DMS53 (cell line): ENCODE data around the gene GBP6.
"Not testable (repeated sequence)": the region's sequence is repeated elsewhere in the genome, so short reads cannot be mapped to it uniquely, and the experiment has no call there.

Source experiments
- DNase-seq: peaks from one replicate; lab custom pipeline; 2025; lab: John Stamatoyannopoulos, UW

The GBP6 gene

DNA sequence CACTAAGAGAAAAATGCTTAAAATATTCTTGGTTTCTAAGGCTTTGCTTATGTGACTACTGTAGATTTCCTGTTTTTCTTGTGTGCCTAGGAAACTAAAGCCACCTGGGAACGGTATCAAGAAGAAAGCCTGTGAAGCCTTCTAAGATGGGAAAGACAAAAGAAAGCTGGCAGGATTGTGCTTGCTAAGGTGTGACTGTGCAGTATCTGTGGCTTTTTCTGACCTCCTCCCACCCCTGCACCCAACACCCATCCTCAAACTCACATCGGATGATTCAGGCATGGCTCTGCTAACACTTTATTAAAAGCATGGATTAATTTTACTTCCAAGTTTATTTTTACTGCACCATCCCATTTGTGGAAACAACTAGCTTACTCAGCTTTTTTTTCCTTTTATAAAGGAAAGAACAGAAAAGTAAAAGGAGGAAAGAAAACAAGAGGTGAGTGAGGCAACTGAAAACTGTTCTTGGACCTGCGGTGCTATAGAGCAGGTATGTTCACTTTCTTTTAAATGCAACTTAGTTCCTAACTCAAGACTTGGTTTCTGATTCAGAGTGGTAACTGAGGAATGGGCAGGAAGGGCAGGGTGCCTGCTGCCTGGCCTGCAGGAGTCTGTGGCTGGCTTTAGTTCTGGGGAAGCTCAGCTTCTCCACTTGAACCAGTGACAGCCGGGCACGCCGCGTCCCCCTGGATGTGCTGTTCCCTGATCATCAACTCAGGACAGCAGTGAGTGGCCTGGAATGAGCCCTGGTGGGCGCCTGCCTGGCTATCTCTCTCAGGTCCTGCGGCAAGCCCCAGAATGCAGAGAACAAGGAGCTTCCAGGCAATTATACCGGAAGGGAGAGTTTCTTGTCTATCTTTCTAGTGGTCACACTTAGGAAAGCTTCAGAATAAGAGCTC lies at the start of gene GBP6:
Gene GBP6, plus strand, starts transcription at position 422 of the 899 bp plus-strand sequence. CDS start 4,493 bp downstream, outside the sequence.
- no peak for DNase-seq

GRCh38 chr1:89322402-89322801 lies 41.5 kb upstream of the GBP6 start:
- no peak for DNase-seq

DNA sequence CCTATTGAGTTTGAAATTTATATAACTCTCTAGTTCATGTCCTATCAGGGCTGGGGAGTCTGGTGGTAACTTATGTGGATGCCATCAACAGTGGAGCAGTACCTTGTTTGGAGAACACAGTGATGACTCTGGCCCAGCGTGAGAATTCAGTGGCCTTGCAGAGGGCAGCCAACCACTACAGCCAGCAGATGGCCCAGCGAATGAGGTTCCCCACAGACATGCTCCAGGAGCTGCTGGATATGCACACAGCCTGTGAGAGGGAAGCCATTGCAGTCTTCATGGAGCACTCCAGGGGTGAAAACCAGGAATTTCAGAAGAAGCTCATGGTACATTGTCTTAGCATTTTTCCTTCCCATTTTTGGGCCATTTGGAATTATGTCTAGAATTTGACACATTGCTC lies 32.0 kb upstream of the GBP6 start:
- DNase-seq, result peak; percentile 25

DNA sequence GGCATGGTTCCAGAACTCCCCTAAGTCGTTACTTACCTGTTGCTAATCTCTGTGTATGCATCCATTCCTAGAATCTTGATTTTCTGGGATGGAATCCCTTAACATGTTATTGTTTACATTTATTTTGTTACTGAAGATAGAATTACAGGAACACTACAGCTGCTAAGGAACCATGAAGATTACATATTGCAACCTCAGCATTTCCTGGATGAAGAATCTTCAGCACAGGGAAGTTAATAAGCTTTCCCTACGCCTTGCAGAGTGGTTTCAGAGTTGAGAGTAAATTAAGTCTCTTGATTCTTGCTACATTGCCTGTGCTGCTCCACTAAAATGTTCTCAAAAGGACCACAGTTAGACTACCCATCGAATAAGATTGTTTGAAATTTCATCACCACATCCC lies 31.4 kb upstream of the GBP6 start:
- DNase-seq, result peak; percentile 11

GRCh38 chr1:89335486-89335885 lies 28.4 kb upstream of the GBP6 start:
- DNase-seq, result no peak

- DNase-seq, result no peak
These were observed 26.0 kb upstream of the GBP6 start for GRCh38 chr1:89337903-89338302.

DNA sequence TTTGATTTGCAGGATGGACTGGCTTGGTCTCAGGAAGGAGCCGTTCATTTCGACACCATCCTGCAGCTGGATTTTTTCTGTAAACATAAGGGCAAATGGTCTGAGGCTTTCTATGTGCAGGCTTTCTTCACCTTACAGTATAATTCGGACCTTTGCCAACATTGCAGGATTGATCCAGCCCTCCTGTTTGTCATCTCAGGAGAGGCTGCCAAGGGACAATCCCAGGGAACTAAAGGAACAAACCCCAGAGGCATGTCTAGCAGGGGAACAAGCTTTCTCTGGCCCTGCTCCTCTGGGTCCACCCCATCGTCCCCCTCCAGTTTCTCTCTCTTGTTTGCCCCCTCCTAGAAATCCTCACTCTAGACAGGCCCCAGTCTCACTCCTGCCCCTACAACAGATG lies 24.8 kb upstream of the GBP6 start:
- no peak for DNase-seq

- not testable (repeated sequence) for DNase-seq
These were observed 18.4 kb upstream of the GBP6 start for GRCh38 chr1:89345479-89345878.

- DNase-seq, result no peak
These were observed 16.6 kb upstream of the GBP6 start for GRCh38 chr1:89347296-89347695.

DNA sequence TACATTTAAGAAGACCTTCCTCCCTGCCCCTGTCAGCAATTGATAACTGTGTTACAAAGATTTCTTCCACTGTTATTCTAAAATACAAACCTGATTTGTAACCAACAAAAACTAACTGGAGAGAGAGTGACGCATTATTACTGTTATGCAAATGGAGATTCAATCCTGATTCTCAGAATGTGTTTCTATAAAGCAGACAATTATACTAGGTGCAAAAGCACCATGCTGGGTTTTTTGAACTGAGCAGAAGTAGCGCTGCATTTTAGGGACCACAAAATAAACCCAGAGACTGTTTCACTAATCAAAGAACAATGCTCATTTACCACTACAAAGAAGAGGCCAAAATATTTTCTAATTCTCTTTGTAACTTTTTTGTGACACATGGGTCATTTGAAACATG lies 13.6 kb upstream of the GBP6 start:
- no peak for DNase-seq

- peak; percentile 69 for DNase-seq
These were observed 12.1 kb upstream of the GBP6 start for GRCh38 chr1:89351597-89352311.

DNA sequence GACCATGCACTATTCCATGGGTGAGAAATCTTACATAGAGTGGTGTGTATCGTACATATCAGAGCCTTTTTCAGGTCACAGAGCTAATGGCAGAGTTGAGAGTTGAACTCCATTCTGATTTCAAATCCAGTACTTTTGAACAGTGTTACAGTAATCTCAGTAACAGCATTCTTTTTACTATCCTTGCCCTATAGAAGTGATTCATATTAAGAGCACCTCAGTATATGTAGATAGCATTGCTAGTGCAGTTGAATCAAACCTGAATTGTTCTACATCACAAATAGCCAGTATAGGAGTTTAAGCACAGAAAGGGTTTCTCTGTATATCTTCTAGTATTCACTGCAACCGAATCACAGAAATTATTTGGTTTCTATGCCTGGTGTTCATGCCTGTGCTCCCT lies 11.4 kb upstream of the GBP6 start:
- no peak for DNase-seq

GRCh38 chr1:89354205-89354604 lies 9.7 kb upstream of the GBP6 start:
- DNase-seq, result no peak

DNA sequence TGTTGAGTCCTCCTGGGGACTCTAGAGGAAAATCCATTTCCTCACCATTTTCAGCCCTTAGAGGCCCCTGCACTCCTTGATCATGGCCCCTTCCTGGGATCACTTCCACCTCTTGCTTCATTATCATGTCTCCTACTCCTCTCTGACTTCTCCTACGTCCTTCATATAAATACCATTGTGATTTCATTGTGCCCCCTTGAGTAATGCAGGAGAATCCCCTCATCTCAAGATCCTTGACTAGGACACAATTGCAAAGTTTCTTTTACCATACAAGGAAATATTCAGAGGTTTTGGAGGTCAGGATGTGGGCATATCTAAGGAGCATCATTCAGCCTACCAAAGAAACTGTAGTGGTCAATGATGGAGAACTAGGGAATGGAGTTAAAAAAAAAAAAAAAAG lies 8.8 kb upstream of the GBP6 start:
- no peak for DNase-seq

- peak; percentile 63 for DNase-seq
These were observed 7.0 kb upstream of the GBP6 start for GRCh38 chr1:89356658-89357400.

DNA sequence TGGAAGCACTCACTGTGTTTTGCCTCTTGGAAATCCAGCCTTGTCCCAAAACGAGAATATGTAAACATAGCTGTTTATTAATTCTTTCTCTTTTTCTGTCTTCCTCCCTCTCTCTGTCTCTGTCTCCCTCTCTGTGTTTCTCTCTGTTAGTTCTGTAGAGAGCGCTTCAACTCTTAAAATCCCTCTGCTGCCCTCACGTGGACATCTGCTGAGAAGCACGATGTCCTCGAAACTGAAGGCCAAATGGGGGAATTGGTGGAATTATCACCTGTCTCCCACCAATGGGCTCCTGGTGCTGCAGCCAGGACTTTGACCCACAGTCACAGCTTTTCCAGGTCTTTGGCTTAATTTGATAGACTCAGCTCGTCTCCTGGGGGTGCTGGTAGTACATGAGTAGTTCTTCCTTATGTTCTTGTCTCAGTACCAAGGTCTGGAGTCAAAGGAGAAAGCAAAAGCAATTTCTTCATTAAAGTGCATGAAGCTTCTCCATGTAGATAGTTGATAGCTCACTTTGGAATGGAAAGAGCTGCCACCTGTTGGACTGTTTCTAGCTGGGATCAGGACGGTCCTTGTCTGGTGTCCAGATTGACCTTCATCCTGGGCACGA lies 5.5 kb upstream of the GBP6 start:
- DNase-seq, result peak; percentile 95

- peak; percentile 12 for DNase-seq
These were observed 3.1 kb upstream of the GBP6 start for GRCh38 chr1:89360716-89361115.

- DNase-seq, result no peak
These were observed 2.2 kb upstream of the GBP6 start for GRCh38 chr1:89361681-89362080.

DNA sequence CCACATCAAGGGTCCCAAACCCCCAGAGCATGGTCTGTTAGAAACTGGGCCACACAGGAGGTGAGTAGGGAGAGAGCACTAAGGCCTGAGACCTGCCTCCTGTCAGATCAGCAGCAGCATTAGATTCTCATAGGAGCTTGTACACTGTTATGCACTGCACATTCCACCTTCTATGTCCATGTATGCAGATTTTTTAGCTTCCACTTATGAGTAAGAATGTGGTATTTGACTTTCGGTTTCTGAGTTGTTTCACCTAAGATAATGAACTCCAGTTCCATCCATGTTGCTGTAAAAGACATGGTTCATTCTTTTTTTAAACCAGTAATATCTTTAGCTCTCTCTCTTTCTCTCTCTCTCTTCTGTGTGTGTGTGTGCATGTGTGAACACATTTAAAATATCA lies 663 bp upstream of the GBP6 start:
- no peak for DNase-seq

- DNase-seq, result no peak
These were observed 1.2 kb downstream of the GBP6 start for GRCh38 chr1:89364954-89365550.

GRCh38 chr1:89367221-89367620 lies 3.4 kb downstream of the GBP6 start:
- DNase-seq, result no peak

DNA sequence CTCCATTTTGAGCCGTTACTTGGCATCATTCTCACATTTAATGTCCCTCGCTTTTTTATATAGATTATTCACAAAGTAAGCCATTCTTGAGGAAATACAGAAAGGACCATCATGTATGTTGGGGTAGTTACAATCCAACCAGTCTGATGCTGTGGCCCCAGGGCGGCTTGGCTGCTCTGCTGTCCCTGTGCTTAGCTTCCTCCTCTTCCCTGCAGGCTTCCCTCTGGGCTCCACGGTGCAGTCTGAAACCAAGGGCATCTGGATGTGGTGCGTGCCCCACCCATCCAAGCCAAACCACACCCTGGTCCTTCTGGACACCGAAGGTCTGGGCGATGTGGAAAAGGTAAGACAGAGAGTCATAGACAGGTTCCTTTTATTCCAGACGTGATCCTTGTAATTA lies 5.5 kb downstream of the GBP6 start:
- DNase-seq, result no peak
